Stimulated activated CD4-positive, alpha-beta T cell treated with anti-CD3 and anti-CD28 coated beads, Interleukin-2, amount 100 ng/mL, for 48 hours (primary cell): Measurements from ENCODE around the gene SLC36A2.
"Not testable (repeated sequence)": the region's sequence is repeated elsewhere in the genome, so short reads cannot be mapped to it uniquely, and the experiment has no call there.

ENCODE experiments used
- DNase-seq, 2 donors: peaks; one replicate each; pipeline ENCODE4 v3.0.0-alpha.2; 2020

SLC36A2 gene

GRCh38 chr5:151347369-151347768 lies at the start of gene SLC36A2:
TSS of gene SLC36A2 (minus strand) at chr5:151347559. CDS start at chr5:151347460, 99 bp downstream.
- DNase-seq, result no peak

- no peak for DNase-seq
Measured at GRCh38 chr5:151388960-151389359, 41.6 kb upstream of the SLC36A2 start.

GRCh38 chr5:151384106-151384505 lies 36.7 kb upstream of the SLC36A2 start:
- no peak for DNase-seq

GRCh38 chr5:151383011-151383410 lies 35.7 kb upstream of the SLC36A2 start:
- no peak for DNase-seq

- no peak for DNase-seq
Measured at GRCh38 chr5:151382576-151382975, 35.2 kb upstream of the SLC36A2 start.

- DNase-seq, result no peak
Measured at GRCh38 chr5:151381899-151382298, 34.5 kb upstream of the SLC36A2 start.

- no peak for DNase-seq
Measured at GRCh38 chr5:151378616-151379015, 31.3 kb upstream of the SLC36A2 start.

- no peak for DNase-seq
Measured at GRCh38 chr5:151374539-151374938, 27.2 kb upstream of the SLC36A2 start.

GRCh38 chr5:151367038-151367437 lies 19.7 kb upstream of the SLC36A2 start:
- not testable (repeated sequence) for DNase-seq

GRCh38 chr5:151363673-151364072 lies 16.3 kb upstream of the SLC36A2 start:
- DNase-seq, result no peak

- DNase-seq, result no peak
Measured at GRCh38 chr5:151362970-151363369, 15.6 kb upstream of the SLC36A2 start.

GRCh38 chr5:151359391-151359790 lies 12.0 kb upstream of the SLC36A2 start:
- DNase-seq, result no peak

- DNase-seq, result no peak
Measured at GRCh38 chr5:151357792-151358191, 10.4 kb upstream of the SLC36A2 start.

- no peak for DNase-seq
Measured at GRCh38 chr5:151357097-151357496, 9.7 kb upstream of the SLC36A2 start.

GRCh38 chr5:151351671-151352070 lies 4.3 kb upstream of the SLC36A2 start:
- DNase-seq, result no peak

- no peak for DNase-seq
Measured at GRCh38 chr5:151348789-151349188, 1.4 kb upstream of the SLC36A2 start.

GRCh38 chr5:151345808-151346478 lies 1.4 kb downstream of the SLC36A2 start:
- DNase-seq, result no peak

- DNase-seq, result no peak
Measured at GRCh38 chr5:151345187-151345807, 2.1 kb downstream of the SLC36A2 start.

- no peak for DNase-seq
Measured at GRCh38 chr5:151344088-151344487, 3.3 kb downstream of the SLC36A2 start.

GRCh38 chr5:151340004-151340403 lies 7.4 kb downstream of the SLC36A2 start:
- DNase-seq, result no peak

- DNase-seq, result no peak
Measured at GRCh38 chr5:151338734-151339133, 8.6 kb downstream of the SLC36A2 start.

GRCh38 chr5:151332857-151333256 lies 14.5 kb downstream of the SLC36A2 start:
- no peak for DNase-seq

- DNase-seq, result no peak
Measured at GRCh38 chr5:151328734-151329133, 18.6 kb downstream of the SLC36A2 start.

GRCh38 chr5:151327585-151327984 lies 19.8 kb downstream of the SLC36A2 start:
- no peak for DNase-seq

GRCh38 chr5:151326266-151326665 lies 21.1 kb downstream of the SLC36A2 start:
- no peak for DNase-seq
